Lower lobe of right lung (tissue), 2 donors: ENCODE results near the gene PAQR4. TPM values are rescaled to one million over a fixed set of nuclear protein-coding genes. Genes with fewer than 3 reads are reported as not detected.

Experiments
- ATAC-seq, 2 donors: fragments of 200-7000 bp; cut with Tn5 transposase; one replicate each; pipeline ENCODE4 v1.9.1; 2020 to 2022; ENCODE audit warnings: mild to moderate bottlenecking in 2 of 2, moderate library complexity in 2 of 2
- DNase-seq: peaks from one replicate; pipeline ENCODE4 v3.0.0-alpha.2; 2020
- H3K27ac ChIP-seq: fragments of 200-600 bp; one replicate; pipeline ENCODE4 v1.8.0; 2022
- H3K27me3 ChIP-seq: fragments of 200-600 bp; one replicate; pipeline ENCODE4 v1.8.0; 2022; ENCODE audit warnings: low read depth
- H3K36me3 ChIP-seq: fragments of 200-600 bp; one replicate; pipeline ENCODE4 v1.8.0; 2022; ENCODE audit warnings: mild to moderate bottlenecking
- H3K4me1 ChIP-seq: fragments of 200-600 bp; one replicate; pipeline ENCODE4 v1.8.0; 2022
- H3K4me3 ChIP-seq: fragments of 200-600 bp; one replicate; pipeline ENCODE4 v1.8.0; 2022; ENCODE audit warnings: mild to moderate bottlenecking
- H3K9me3 ChIP-seq: fragments of 200-600 bp; one replicate; pipeline ENCODE4 v1.8.0; 2022
- CTCF ChIP-seq: fragments of 200-600 bp; IDR thresholded peaks from one replicate; pipeline ENCODE4 v1.8.0; 2022; ENCODE audit warnings: antibody characterized with exemption, mild to moderate bottlenecking
- intact Hi-C: fragments of 100-400 bp; cut with DNase I; formaldehyde crosslinking; loops from one replicate; pipeline ENCODE4 v1.11.0; 2022
- total RNA-seq: library from RNA; stranded (reverse); fragmentation: NEBNext Ultra II Directional; extraction: Animal tissue kit (Norgen Biotek cat#: 25700); gene quantifications from one replicate; pipeline ENCODE4 v1.2.1, GENCODE V29; 2021
- donor health status: DM: no; HTN: yes; CAD: no; lungs with severe emphysema.

Gene PAQR4
- total RNA-seq, 1 donor from 2014 or later: 10.8 TPM

GRCh38 chr16:2976673-2977072, 7.5 kb downstream of the PAQR4 start:
- DNase-seq: no peak
- ATAC-seq: no peak
- Histone ChIP-seq H3K4me1 (peaks cover 22% of the 10 kb centered on the region), H3K27ac (no peak overlapping the region), H3K4me3 (no peak overlapping the region), H3K36me3 (no peaks in the 10 kb centered on the region), H3K27me3 (peaks cover 4% of the 10 kb centered on the region), H3K9me3 (no peaks in the 10 kb centered on the region)
- intact Hi-C loops: no loop called here
- no peak for TF ChIP-seq CTCF

GRCh38 chr16:2977440-2977839, 8.3 kb downstream of the PAQR4 start:
- DNase-seq (peak; percentile 75), ATAC-seq (peak; percentile 2 to 39)
- Histone ChIP-seq H3K4me1 (peaks cover 22% of the 10 kb centered on the region), H3K36me3 (no peaks in the 10 kb centered on the region), H3K9me3 (no peaks in the 10 kb centered on the region), H3K4me3 (no peak overlapping the region), H3K27me3 (peaks cover 4% of the 10 kb centered on the region), H3K27ac (no peak overlapping the region)
- no peak for TF ChIP-seq CTCF
- intact Hi-C loops: no loop called here

DNA sequence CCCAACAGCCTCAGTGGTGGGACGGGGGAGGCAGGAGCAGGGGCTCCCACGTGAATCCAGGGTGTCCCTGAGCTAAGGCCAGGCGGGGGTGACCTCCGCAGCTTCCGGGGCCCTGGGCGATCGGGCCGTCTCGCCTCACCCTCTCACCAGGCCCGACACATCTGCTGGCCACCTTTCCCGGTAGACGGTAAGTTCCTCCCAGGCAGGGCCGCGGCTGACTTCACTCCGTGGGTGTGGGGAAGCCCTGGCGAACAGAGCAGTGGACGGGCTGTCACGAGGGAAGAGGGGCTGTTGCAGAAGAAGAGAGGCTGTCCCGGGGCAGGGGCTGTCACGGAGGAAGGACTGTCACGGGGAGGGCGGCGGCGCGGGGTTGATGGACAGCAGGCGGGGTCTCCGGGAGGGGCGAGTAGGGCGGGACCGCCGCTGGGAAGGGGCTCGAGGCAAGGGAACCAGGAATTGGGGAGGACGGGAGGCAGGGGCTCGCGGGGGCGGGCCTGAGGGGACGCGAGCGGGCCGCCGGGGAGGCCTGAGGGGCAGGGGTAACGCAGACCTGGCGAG, 10.6 kb downstream of the PAQR4 start:
- peak overlapping the region; percentile 67 for H3K4me3 ChIP-seq
- intact Hi-C loops: no loop called here
- ATAC-seq: no peak
- no peak overlapping the region for H3K27ac ChIP-seq
- H3K4me1 ChIP-seq: peaks cover 33% of the 10 kb centered on the region
- no peak for TF ChIP-seq CTCF
- peaks cover 4% of the 10 kb centered on the region for H3K27me3 ChIP-seq
- no peaks in the 10 kb centered on the region for H3K36me3 ChIP-seq
- no peaks in the 10 kb centered on the region for H3K9me3 ChIP-seq
- no peak for DNase-seq

GRCh38 chr16:2980227-2981176, 11.4 kb downstream of the PAQR4 start, which contains the start of gene PKMYT1:
Gene PKMYT1 (minus strand): TSS chr16:2980446. CDS start chr16:2979657, 789 bp downstream.
- H3K9me3 ChIP-seq: no peaks in the 10 kb centered on the region
- H3K4me3 ChIP-seq: peak within 1 kb of the TSS; percentile 67
- intact Hi-C loops: no loop called here
- H3K27me3 ChIP-seq: peaks cover 4% of the 10 kb centered on the region
- H3K36me3 ChIP-seq: no peaks in the 10 kb centered on the region
- ATAC-seq (peak; percentile 96), DNase-seq (peak; percentile 94)
- no peak for TF ChIP-seq CTCF
- H3K27ac ChIP-seq: peak within 1 kb of the TSS; percentile 87
- peaks cover 33% of the 10 kb centered on the region for H3K4me1 ChIP-seq

DNA sequence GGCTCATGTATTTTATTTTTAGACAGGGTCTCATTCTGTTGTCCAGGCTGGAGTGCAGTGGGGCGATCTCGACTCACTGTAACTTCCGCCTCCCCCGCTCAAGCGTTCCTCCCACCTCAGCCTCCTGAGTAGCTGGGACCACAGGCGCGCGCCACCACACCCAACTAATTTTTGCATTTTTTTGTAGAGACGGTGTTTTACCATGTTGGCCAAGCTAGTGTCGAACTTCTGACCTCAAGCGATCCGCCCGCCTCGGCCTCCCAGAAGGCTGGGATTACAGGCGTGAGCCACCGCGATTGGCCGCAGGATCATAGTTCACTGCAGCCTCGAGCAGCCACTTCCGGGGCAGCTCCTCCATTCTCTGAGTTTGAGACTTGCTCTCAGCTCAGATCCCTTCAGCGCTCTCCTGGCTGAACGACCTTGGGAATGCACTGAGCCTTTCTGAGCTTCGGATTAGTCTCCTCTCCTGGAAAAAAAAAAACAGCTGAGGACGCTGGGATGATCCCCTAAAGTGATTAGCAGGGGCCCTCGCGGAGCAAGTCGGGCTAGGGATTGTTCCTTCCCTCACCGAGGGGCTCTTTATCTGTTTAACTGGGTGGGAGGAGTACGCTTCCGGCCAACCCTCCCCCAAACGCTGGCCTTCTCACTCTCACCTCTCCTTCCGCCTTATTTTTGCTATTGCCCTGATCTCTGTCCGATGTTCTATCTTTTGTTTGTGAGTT, 12.2 kb downstream of the PAQR4 start:
- H3K27me3 ChIP-seq: peaks cover 4% of the 10 kb centered on the region
- H3K4me3 ChIP-seq: peak overlapping the region; percentile 67
- no peaks in the 10 kb centered on the region for H3K9me3 ChIP-seq
- DNase-seq (no peak), ATAC-seq (no peak)
- intact Hi-C loops: no loop called here
- no peak for TF ChIP-seq CTCF
- H3K4me1 ChIP-seq: peaks cover 33% of the 10 kb centered on the region
- no peaks in the 10 kb centered on the region for H3K36me3 ChIP-seq
- H3K27ac ChIP-seq: peak overlapping the region; percentile 87
